HG03565 (cell line): Measurements from ENCODE around the gene EPHA10.

Source experiments
- ATAC-seq: cut with Tn5 transposase; IDR thresholded peaks from one replicate; pipeline ENCODE4 v1.9.1; 2021; ENCODE audit warnings: mild to moderate bottlenecking, moderate library complexity; ENCODE audit not compliant: unreplicated experiment

Gene EPHA10

GRCh38 chr1:37764888-37765441 lies at the start of gene EPHA10:
EPHA10 (minus strand) TSS chr1:37765120; CDS start chr1:37765066, 54 bp downstream.
- no peak for ATAC-seq

GRCh38 chr1:37814252-37814651 lies 49.3 kb upstream of the EPHA10 start:
- ATAC-seq = no peak

DNA sequence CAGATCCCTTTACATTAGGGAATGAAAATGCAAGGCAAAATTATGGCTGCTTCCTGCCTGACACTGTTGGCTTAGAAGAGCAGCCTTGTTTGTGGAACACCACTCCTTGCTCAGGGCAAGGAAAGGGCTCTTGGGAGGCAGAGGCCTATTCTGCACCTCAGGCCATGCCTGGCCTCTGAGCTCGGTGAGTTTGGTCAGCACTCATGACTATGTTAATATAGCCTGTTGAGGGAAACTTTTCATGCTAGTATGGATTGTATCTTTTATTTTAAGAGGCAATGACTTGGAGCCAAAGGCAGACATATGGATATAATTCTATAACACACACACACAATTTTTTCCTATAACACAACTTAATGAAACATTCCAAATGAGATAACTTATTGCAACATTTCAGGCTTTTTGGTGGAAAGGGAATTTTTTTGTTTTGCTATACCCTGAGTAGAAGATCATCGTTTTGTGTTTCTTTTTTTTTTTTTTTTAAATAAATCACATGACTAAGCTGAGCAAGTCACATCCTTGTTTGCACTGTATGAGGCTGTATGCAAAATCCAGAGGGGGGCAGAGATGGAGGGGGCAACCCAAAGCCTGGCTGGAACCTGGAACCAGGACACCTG lies 48.7 kb upstream of the EPHA10 start:
- no peak for ATAC-seq

DNA sequence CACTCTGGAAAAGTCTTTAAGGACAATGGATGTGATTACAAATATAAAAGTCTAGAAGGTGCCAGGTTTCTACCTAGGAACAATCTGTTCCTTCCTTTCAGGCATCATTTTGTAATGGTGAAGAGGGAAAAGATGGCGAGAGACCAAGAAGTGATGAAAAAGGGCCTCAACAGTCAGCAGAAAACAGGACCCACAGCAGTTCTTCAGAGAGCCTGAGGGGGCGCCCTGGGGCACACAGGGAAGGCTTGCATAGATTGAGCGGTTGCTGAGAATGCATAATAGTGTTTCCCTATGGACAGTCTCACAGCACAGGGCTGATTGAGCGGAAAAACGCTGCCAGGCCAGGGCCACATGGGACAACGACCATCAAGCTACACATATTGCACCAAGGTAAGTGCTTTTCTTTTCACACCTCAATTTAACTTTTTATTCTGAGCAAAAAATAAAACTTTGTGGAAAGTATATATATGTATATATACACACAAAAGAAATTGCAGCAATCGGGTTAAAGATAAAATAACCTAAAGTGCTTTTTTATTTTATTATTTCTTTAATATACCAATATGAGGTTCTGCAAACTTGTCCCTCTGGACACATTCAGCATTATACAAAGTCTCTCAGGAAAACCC lies 46.2 kb upstream of the EPHA10 start:
- no peak for ATAC-seq

- ATAC-seq = no peak
These were observed 45.0 kb upstream of the EPHA10 start for GRCh38 chr1:37809942-37810341.

DNA sequence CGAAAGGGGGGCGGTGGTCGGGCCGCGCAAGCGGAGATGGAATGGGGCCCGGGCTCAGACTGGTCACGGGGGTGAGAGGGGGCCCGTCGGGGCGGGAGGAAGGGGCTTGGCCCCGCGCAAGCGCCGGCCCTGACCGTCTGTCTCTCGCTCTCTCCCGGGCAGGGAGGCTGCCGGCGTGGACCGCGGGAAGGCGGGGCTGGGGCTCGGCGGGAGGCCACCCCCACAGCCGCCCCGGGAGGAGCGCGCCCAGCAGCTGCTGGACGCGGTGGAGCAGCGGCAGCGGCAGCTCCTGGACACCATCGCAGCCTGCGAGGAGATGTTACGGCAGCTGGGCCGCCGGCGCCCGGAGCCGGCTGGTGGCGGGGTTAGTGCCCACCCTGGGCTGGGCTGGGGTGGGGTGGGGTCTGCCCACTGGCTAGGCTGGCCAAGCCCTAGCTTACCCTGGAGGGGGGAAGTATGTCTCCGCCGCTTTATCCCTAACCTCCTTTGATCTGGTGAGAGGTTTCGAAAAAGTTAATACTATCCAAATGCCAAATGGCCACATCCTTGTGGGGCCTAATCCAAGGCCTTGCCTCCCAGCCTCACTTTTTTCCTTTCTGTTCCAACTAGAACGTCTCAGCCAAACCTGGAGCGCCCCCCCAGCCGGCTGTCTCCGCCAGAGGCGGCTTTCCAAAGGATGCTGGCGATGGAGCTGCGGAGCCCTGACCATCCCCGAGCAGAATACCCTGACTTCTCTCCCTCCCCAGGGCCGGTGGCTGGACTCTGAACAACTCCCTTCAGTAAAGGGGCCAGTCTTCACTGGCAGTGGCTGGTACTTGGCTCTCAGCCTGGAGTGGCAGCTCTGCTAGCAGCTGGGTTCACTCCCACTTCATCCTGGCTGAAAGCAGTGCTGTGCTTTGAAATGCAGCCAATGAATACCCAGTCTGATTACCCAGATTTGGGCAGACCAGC lies 43.7 kb upstream of the EPHA10 start:
- peak; percentile 12 for ATAC-seq

DNA sequence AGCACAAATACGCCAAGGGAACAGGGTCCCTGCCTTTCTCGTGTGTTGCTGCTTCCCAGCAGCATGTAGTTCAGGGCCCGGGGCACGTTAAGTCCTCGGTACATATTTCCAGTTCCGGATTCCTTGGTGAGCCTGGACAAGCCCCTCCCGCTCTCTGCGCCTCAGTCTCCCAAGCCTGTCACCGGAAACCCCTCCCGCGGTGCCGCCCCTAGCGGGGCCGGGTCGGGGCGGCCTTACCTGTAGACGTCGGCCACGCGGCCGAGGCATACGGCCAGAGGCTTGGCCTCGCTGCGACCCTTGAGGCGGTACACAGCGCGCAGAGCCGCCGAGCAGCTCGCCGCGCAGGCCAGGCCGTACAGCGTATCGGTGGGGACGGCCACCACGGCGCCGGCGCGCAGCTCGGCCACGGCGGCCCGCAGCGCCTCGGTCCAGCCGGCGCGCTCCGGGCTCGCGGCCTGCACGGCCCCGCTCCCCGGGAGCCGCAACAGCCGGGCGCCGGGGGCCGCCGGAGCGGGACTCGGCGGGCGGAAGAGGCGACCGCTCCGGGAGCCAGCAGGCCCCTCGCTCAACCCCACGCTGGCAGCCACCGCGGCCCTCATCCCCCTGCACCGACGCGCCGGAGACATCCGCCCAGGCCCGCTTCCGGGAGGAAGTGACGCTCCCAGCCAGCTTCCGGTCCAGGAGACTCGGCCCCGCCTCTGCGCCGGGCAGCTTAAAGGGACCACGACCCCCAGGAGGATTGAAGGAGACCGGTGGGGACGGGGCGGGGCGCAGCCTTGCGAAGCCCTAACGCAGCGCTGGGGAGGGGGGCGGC lies 42.8 kb upstream of the EPHA10 start, which contains the start of the genes C1orf122 and YRDC:
Gene C1orf122 (plus strand): TSS at position 236 of the 814 bp plus-strand sequence. CDS start 615 bp downstream, outside the sequence.
Gene YRDC (minus strand): TSS at position 654 of the 814 bp plus-strand sequence. CDS start 28 bp downstream, at position 626.
- ATAC-seq = peak; percentile 68

DNA sequence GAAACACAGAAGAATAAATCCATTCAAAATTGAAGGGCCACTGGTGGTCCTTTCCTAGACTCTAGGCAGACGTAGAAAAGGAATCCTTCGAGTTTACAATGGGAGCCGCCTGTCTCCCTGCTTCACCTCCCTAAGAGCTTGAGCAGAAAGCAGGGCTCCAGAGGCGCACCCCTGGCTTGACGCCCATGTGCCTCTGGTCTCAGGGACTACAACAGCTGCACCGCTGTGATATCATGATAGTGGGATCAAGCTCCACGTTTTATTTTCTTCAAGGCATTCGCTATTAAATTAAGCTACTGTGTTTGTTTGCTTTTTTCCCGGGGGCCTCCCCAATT lies 42.3 kb upstream of the EPHA10 start:
- ATAC-seq = no peak

- no peak for ATAC-seq
These were observed 37.5 kb upstream of the EPHA10 start for GRCh38 chr1:37802439-37802838.

DNA sequence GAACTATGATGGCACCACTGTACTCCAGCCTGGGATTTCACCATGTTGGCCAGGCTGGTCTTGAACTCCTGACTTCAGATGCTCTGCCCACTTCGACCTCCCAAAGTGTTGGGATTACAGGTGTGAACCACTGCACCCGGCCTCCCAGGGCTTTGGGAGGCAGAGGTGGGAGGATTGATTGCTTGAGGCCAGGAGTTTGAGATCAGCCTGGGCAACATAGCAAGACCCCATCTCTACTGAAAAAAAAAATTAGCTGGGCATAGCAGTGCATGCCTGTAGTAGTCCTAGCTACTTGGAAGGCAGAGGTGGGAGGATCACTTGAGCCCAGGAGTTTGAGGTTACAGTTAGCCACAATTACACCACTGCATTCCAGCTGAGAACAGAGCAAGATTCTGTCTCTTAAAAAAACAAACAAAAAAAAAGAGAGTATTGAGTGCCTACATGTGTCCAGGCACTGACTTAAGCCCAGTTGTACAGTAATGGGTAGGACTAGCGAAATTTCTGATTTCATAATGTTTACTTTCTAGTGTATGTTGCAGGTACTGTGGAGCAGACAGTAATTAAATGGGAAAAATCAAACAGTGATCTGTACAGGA lies 32.9 kb upstream of the EPHA10 start:
- no peak for ATAC-seq

DNA sequence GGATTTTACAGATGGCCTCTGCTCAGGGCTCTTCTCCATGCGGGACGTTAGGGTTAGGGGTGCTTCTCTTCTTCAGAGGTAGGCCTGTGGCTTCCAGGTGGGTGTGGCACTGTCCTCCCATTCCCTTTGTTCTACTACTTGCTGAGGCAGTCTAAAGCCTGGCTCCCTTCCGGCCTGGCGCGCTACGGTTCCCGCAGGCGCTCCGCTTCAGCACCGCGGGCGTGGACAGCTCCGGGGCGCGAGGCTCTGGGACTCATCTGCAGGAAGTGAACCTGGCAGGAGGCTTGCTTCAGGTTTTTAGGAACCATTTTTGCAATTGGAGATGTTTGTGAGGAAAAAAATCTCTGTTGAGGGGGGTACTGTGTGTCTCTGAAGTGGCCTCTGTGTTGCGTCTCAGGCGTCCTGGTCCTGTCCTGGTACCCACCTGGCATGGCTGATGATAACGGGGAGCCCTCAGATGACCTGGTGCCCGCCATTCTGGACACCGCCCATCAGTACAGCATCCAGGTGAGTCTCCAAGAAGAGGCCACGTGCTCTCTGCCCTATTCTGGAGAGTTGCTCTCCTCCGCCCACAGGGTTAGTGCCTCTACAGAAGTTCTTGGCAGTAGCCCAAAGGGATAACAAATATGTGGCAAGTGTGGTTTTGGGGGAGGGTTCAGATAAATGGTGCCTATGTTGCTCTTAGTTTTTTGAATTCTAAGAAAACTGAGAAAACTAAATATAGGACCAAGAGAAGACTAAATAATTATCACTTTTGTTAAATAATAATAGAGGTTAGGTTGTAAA lies 30.6 kb upstream of the EPHA10 start:
- no peak for ATAC-seq

GRCh38 chr1:37794372-37795339 lies 29.7 kb upstream of the EPHA10 start:
- no peak for ATAC-seq

GRCh38 chr1:37793773-37794371 lies 29.0 kb upstream of the EPHA10 start, which contains the start of gene MANEAL:
MANEAL (plus strand) TSS chr1:37793847; CDS start chr1:37794183, 336 bp downstream.
- ATAC-seq = no peak

GRCh38 chr1:37792943-37793686 lies 28.2 kb upstream of the EPHA10 start:
- no peak for ATAC-seq

GRCh38 chr1:37782491-37782890 lies 17.6 kb upstream of the EPHA10 start:
- ATAC-seq = no peak

DNA sequence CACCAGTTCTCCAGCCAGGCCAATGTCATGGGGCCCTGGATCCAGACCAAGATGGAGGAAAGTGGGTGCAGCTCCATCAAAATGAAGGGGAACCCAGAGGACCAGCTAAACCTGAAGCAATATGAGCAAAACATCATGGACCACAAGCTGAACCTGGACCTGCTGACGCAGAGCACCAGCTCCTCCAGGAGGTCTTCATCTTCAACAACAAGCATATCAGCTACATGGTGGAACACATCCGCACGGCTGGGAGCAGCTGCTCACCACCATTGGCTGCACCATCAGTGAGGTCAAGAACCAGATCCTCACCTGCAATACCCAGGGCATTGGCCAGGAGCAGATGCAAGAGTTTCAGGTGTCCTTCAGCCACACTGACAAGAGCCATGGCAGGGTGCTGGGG lies 13.7 kb upstream of the EPHA10 start:
- ATAC-seq = no peak
